ENCODE data around the gene HHAT.
"Not testable (repeated sequence)": the region's sequence is repeated elsewhere in the genome, so short reads cannot be mapped to it uniquely, and the experiment has no call there.

The HHAT gene

DNA sequence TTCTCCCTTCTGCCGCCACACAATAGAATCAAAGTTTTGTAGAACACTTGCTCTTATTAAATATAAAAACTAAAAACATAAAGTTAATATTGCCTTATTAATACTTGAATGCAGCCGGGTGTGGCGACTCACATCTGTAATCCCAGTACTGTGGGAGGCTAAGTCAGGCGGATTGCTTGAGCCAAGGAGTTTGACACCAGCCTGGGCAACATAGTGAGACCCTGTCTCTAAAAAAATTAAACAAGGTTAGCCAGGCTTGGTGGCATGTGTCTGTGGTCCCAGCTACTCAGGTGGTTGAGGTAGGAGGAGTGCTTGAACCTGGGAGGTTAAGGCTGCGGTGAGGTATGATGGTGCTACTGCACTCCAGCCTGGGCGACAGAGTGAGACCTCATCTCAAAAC lies 13.2 kb upstream of the HHAT start:
- no peak for DNase-seq

- DNase-seq = no peak
These were observed 7.6 kb upstream of the HHAT start for GRCh38 chr1:210321131-210321530.

DNA sequence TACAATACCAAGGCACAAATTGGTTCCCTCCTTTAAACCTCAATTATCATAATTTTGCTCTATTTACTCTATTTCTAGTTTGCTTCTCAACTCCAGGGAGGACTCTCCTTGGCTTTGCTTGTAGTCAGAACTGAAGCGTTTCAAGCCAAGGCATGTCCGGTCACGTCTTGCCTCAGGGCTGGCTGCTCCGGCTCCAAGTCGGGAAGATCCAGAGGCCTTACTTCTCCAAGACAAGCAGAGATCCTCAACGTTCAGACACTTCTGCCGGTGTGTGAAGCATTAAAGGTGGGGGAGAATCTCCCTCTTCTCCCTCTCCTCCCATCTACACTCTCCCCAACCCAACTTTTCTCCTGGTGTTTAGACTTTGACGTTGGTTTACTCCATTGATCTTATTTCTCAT lies 7.2 kb upstream of the HHAT start:
- no peak for DNase-seq

DNA sequence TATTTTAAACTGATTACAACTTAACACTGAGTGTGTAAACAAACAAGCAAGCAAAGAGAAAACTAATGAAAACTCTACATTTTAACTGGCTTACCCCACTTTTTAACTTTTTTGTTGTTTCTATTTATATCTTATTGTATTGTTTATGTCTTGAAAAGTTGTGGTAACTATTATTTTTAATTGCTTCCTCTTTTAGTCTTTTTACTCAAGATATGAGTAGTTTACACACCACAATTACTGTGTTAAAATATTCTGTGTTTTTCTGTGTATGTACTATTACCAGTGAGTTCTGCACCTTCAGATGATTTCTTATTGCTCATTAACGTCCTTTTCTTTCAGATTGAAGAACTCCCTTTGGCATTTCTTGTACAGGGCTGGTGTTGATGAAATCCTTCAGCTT lies 4.7 kb upstream of the HHAT start:
- DNase-seq = no peak

GRCh38 chr1:210325026-210325670 lies 3.6 kb upstream of the HHAT start:
- no peak for DNase-seq

GRCh38 chr1:210328032-210328745 lies 513 bp upstream of the HHAT start:
- no peak for DNase-seq

GRCh38 chr1:210330279-210330866 lies 1.7 kb downstream of the HHAT start:
- DNase-seq = no peak

DNA sequence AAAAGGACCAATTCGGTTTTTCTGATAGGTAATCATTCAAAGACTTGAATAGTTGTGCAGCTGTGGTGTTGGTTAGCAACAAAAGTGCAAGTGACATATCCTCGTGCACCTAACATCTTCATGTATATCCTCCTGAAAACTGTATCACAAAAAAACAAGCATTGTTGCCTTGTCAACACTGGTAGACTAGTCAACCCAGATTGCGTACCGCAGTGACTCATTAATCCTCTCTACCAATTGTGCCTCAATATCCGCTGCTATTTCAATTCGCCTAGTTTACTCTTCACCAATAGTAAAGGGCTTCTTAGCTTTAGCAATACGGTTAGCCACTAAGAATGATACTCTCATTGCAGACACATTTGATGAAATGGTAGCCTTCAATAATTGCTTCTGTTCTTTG lies 3.5 kb downstream of the HHAT start:
- DNase-seq = peak; percentile 82

DNA sequence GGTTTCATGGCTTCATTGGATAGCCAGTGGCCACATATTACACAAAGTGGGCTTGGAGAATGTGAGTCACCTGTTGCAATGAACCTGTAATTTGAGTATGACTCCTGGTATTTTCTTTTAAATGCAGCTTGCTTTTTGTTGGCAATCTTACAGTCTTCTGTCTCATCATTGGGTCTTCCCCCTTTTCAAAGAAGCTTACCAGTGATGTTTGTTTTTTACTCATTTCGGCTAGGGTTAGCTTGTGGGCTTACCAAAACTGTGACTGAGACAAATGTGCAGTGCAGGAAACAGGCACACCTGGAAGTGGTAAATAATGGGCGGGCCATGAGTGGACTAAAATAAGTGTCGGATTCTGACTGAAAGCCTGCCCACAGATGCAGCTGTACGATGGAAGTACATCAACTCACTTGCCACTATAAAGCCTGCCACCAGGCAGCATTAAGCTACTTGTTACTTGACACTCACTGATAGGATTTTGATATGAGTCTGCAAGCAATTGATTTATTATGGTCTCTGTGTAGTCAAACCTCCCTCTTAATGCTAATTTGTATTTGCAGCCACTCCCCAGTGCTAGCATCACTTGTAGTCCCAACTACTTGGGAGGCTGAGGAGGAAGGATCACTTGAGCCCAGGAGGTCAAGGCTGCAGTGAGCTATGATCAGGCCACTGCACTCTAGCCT lies 4.2 kb downstream of the HHAT start:
- peak; percentile 94 for DNase-seq

GRCh38 chr1:210335001-210335400 lies 6.3 kb downstream of the HHAT start:
- no peak for DNase-seq

GRCh38 chr1:210336362-210336761 lies 7.7 kb downstream of the HHAT start:
- no peak for DNase-seq

DNA sequence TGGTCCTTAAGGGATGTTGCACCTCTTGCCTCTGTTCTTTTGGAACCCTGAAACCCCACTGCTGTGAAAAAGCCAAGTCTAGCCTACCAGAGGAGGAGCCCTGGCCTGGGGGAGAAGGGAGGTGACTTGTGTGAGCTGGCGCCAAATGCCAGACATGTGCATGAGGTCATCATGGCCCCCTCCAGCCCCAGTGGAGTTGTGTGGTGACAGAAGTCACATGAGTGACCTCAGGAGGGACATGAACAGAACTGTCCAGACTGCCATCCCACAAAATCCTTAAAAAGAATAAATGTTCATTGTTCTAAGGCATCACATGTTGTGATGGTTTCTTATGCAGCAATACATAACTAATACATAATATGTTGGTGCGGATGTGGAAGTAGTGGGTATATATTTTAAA lies 10.8 kb downstream of the HHAT start:
- no peak for DNase-seq

GRCh38 chr1:210340311-210340710 lies 11.6 kb downstream of the HHAT start:
- DNase-seq = peak; percentile 72

DNA sequence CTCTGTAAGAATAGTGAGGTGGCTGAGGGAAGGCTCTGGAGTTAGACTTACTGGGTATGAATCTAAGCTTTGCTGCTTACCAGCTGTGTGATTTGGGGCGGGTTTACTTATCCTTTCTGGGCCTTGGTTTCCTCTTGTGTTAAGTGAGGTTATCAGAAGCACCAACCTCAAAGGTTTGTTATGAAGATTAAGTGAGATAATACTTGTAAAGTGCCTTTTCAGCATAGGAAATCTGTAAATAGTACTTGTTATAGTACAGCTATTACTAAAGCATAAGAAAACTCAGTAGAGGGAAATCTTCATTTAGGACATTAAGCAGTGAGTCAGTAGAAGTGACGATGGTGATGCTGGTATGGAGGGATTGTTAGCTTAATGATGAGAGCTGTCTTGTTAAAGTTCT lies 12.1 kb downstream of the HHAT start:
- DNase-seq = peak; percentile 83

DNA sequence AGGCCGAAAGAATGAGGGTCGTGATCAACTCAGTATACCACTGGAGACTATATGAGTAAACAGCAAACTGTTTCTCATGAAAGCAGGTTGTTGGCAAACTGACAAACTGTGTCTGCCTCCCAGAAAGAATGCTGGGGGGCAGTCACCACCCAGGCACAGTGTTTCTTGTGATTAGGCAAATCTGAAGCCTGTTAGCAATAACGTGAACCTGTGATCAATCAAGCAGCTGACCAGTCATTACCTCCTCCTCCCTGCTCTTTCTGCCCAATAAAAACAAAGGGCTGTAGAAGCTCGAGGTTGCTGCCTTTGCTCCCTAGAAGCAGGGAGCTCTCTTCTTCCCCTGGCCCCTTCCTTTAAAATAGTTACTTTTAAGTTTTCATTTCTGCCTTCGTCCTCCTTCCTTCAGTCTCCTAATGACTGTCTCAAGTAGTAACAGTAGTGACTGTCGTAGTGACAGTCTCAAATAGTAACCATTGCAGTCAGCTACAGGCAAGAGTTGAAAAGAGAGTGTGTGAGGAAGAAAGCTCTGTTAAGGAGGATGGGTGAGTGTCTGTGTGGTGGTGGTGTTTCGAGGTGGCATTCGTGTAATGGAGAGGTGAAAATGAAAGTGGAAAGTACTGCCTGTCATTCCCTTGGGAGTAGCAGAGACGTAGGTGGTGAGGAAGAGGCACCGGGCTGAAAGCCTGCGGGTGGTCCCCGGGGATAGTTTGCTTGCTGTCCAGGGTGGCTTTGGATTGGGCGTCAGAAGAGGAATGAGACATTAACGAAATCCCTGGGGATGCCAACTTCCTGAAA lies 14.5 kb downstream of the HHAT start:
- peak; percentile 53 for DNase-seq

GRCh38 chr1:210344706-210345105 lies 16.0 kb downstream of the HHAT start:
- no peak for DNase-seq

DNA sequence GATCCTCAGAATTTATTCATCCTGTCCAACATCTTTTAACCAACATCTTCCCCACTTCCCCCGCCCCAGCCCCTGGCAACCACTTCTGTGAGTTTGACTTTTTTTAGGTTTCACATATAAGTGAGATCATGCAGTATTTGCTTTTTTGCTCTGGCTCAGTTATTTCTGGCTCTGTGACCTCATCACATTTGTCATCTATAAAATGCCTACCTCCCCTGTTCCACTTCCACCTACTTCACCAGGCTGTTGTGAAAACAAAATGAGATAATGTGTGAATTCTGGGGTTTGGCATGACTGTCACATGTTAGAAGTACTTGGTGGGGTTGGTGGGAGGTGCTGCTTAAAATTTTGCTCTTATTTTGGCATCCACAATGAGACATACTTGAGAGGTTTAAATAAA lies 18.4 kb downstream of the HHAT start:
- DNase-seq = peak; percentile 54

DNA sequence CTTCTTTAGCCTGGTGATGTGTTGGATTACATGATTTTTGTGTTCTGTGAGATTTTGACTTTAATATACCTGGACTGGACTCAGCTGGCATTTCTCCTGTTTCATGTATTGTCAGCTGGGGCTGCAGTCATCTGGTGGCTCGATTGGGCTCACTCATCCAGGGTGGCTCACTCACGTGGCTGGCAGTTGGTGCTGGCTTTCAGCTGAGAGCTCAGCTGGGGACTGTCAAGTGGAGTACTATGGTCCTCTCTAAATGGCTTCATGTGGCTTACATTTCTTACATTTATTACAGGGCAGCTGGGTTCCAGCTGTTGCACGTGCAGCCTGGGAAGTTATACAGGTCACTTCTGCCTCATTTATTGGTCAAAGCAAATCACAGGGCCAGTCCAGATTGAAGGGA lies 22.8 kb downstream of the HHAT start:
- no peak for DNase-seq

GRCh38 chr1:210352575-210352974 lies 23.9 kb downstream of the HHAT start:
- DNase-seq = no peak

DNA sequence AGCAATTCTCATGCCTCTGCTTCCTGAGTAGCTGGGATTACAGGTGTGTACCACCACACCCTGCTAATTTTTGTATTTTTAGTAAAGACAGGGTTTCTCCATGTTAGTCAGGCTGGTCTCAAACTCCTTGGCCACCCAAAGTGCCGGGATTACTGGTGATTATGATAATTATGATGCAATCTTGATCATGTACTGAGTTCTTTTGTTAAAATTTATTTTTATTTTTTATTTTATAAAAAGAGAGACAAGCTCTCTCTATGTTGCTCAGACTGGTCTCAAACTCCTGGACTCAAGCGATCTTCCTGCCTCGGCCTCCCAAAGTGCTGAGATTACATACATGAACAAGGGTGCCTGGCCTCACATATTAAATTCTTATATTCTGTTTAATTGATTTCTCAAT lies 25.6 kb downstream of the HHAT start:
- not testable (repeated sequence) for DNase-seq

DNA sequence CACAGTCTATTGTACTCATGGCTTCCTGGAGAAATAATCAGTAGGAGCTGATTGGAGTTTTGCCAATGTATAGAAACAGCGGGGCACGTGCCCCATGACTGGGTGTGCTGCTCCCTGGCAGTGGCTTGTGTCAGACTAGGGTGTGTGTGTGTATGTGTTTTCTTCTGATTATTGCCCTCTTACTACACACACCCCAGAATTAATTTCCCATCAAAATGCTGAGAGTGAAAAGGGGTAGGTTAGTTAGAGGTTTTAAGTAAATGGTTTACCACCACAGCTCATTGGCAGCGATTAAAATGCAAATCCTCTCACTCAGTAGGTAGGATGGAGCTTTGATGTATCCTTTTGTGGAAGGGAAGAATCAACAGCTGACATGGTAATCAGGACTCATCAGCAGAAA lies 29.9 kb downstream of the HHAT start:
- no peak for DNase-seq

DNA sequence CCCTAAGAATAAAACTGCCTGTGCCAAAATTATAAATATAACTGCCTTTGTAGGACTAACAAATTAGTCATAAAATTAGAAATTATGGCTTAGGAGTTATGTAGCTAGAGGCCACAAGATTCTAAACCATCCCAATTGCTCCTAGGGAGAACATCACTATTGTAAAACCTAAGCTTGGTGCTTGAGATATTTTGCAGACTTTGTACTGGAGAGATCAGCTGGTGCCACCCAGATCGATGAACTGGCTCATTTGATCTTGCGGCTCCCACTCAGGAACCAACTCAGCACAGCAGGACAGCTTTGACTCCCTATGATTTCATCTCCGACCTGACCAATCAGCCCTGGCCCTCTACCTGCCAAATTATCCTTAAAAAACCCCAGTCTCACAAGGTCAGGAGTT lies 30.6 kb downstream of the HHAT start:
- DNase-seq = no peak

GRCh38 chr1:210360852-210361477 lies 32.3 kb downstream of the HHAT start:
- peak; percentile 44 for DNase-seq
